GM18868 (cell line): Measurements from ENCODE around the gene CLPTM1L.
"Not testable (repeated sequence)": the region's sequence is repeated elsewhere in the genome, so short reads cannot be mapped to it uniquely, and the experiment has no call there.

Experiments used
- ATAC-seq: cut with Tn5 transposase; IDR thresholded peaks from one replicate; pipeline ENCODE4 v1.9.1; 2021; ENCODE audit warnings: mild to moderate bottlenecking, moderate library complexity; ENCODE audit not compliant: unreplicated experiment

The CLPTM1L gene

GRCh38 chr5:1342268-1342667 lies 2.6 kb downstream of the CLPTM1L start:
- ATAC-seq: no peak

GRCh38 chr5:1341863-1342262 lies 3.0 kb downstream of the CLPTM1L start:
- peak; percentile 26 for ATAC-seq

- not testable (repeated sequence) for ATAC-seq
These were observed 5.1 kb downstream of the CLPTM1L start for GRCh38 chr5:1339818-1340210.

GRCh38 chr5:1339139-1339817 lies 5.6 kb downstream of the CLPTM1L start:
- not testable (repeated sequence) for ATAC-seq

GRCh38 chr5:1338506-1339070 lies 6.3 kb downstream of the CLPTM1L start:
- no peak for ATAC-seq

GRCh38 chr5:1338196-1338490 lies 6.8 kb downstream of the CLPTM1L start:
- no peak for ATAC-seq

- no peak for ATAC-seq
These were observed 7.3 kb downstream of the CLPTM1L start for GRCh38 chr5:1337489-1338195.

GRCh38 chr5:1336749-1337488 lies 8.0 kb downstream of the CLPTM1L start:
- ATAC-seq: no peak

GRCh38 chr5:1336106-1336561 lies 8.8 kb downstream of the CLPTM1L start:
- no peak for ATAC-seq

GRCh38 chr5:1335540-1336095 lies 9.3 kb downstream of the CLPTM1L start:
- no peak for ATAC-seq

- ATAC-seq: no peak
These were observed 9.9 kb downstream of the CLPTM1L start for GRCh38 chr5:1334831-1335539.

- ATAC-seq: no peak
These were observed 10.9 kb downstream of the CLPTM1L start for GRCh38 chr5:1333986-1334385.

- ATAC-seq: not testable (repeated sequence)
These were observed 11.6 kb downstream of the CLPTM1L start for GRCh38 chr5:1333286-1333685.

GRCh38 chr5:1332461-1333001 lies 12.4 kb downstream of the CLPTM1L start:
- ATAC-seq: no peak

GRCh38 chr5:1331861-1332405 lies 13.0 kb downstream of the CLPTM1L start:
- no peak for ATAC-seq

GRCh38 chr5:1330847-1331831 lies 13.8 kb downstream of the CLPTM1L start:
- ATAC-seq: no peak

GRCh38 chr5:1330146-1330846 lies 14.6 kb downstream of the CLPTM1L start:
- no peak for ATAC-seq

- no peak for ATAC-seq
These were observed 15.8 kb downstream of the CLPTM1L start for GRCh38 chr5:1329111-1329579.
